ENCODE measurements around the gene EPHA5. TPM values are rescaled to one million over a fixed set of nuclear protein-coding genes. Genes with fewer than 3 reads are reported as not detected.

The EPHA5 gene
- total RNA-seq, 1 experiment from 2014 or later: 1.9 TPM

GRCh38 chr4:65559270-65559669 is 111.0 kb downstream of the EPHA5 start:
- ChIA-PET CTCF (no interaction called here), POLR2A (no interaction called here)
- in situ Hi-C loops (cut with HindIII; ENCODE audit: low pct_unique_long_range_greater_than_20kb, low sequenced_read_pairs) (no loop called here), intact Hi-C loops (cut with micrococcal nuclease; ENCODE audit: unreplicated experiment) (no loop called here)
- Histone ChIP-seq H3K9me3 (ENCODE audit: control insufficient read depth, insufficient read depth, low read depth, low read length) (no peaks in the 10 kb centered on the region), H3K4me3 (ENCODE audit: low read depth in 2 of 2, low read length in 2 of 2) (no peak overlapping the region), H3K4me1 (ENCODE audit: control insufficient read depth, insufficient read depth, low read length) (no peaks in the 10 kb centered on the region), H3K36me3 (ENCODE audit: control insufficient read depth, insufficient read depth, low read length) (no peaks in the 10 kb centered on the region), H3K27ac (ENCODE audit: low read length) (no peak overlapping the region), H3K27me3 (ENCODE audit: control insufficient read depth, insufficient read depth, low read length) (no peaks in the 10 kb centered on the region)
- ATAC-seq (no peak), DNase-seq (ENCODE audit: low read depth, low spot score) (no peak)
- BruUV-seq (replicated peaks): no TSS peak
- TF ChIP-seq POLR2AphosphoS5 (IDR thresholded peaks at IDR 0.05; ENCODE audit: low read depth, low read length): no peak
- TF ChIP-seq SIN3A (IDR thresholded peaks at IDR 0.05; ENCODE audit: borderline replicate concordance, insufficient read depth, low read depth, low read length): no peak
- TF ChIP-seq REST (IDR thresholded peaks at IDR 0.05; ENCODE audit: insufficient read depth in 1 of 2, low read depth in 2 of 2, low read length in 1 of 2): no peak
- TF ChIP-seq CTCF (IDR thresholded peaks at IDR 0.05): no peak
- no peak for TF ChIP-seq TCF7L2 (IDR thresholded peaks at IDR 0.05; ENCODE audit: low read depth, low read length)

DNA sequence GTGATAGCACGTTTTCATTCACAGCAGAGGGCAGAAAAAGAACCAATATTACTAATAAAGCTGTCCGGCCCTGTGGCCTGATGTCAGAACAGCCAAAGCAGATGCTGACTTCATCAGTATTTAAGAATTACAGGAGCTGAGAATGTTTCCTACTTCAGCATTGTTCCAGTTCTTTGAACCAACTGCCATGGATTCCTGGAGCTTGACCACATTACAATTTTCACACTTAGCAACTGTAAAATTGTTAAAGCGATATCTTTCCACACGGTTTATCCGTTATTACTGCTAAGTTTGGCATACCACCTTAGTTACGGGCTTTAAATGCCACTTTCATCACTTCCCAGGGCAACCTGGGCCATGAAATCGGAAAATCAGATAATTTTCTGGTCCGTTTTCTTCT is 118.2 kb downstream of the EPHA5 start:
- CTCF ChIA-PET: no interaction called here
- intact Hi-C loops (cut with micrococcal nuclease; ENCODE audit: unreplicated experiment): no loop called here
- no peak for ATAC-seq

More for the DNA sequence above, 118.2 kb downstream of the EPHA5 start:
- H3K27me3 ChIP-seq (ENCODE audit: control insufficient read depth, insufficient read depth, low read length): no peaks in the 10 kb centered on the region
- H3K9me3 ChIP-seq (ENCODE audit: control insufficient read depth, insufficient read depth, low read depth, low read length): no peaks in the 10 kb centered on the region
- TF ChIP-seq CTCF (IDR thresholded peaks at IDR 0.05): no peak
- H3K4me3 ChIP-seq (ENCODE audit: low read depth in 2 of 2, low read length in 2 of 2): no peak overlapping the region
- H3K36me3 ChIP-seq (ENCODE audit: control insufficient read depth, insufficient read depth, low read length): no peaks in the 10 kb centered on the region
- DNase-seq (ENCODE audit: low read depth, low spot score): no peak
- H3K27ac ChIP-seq (ENCODE audit: low read length): no peak overlapping the region
- no peaks in the 10 kb centered on the region for H3K4me1 ChIP-seq (ENCODE audit: control insufficient read depth, insufficient read depth, low read length)
- POLR2A ChIA-PET: no interaction called here
- in situ Hi-C loops (cut with HindIII; ENCODE audit: low pct_unique_long_range_greater_than_20kb, low sequenced_read_pairs): no loop called here
- no TSS peak for BruUV-seq (replicated peaks)
